HG03432 (cell line): Measurements from ENCODE around the gene KCNK17.
A peak's percentile ranks its signal among the peaks of the same experiment; 100 is the strongest.

ENCODE experiments used
- ATAC-seq: cut with Tn5 transposase; IDR thresholded peaks from one replicate; pipeline ENCODE4 v1.9.1; 2021; ENCODE audit warnings: mild to moderate bottlenecking, moderate library complexity; ENCODE audit not compliant: unreplicated experiment

KCNK17 gene

GRCh38 chr6:39339096-39339867 lies 25.1 kb upstream of the KCNK17 start:
- ATAC-seq: no peak

GRCh38 chr6:39338397-39338796 lies 24.2 kb upstream of the KCNK17 start:
- no peak for ATAC-seq

GRCh38 chr6:39335780-39336545 lies 21.7 kb upstream of the KCNK17 start:
- peak; percentile 47 for ATAC-seq

- ATAC-seq: no peak
Observed at GRCh38 chr6:39333644-39334438, 19.6 kb upstream of the KCNK17 start.

- ATAC-seq: no peak
Observed at GRCh38 chr6:39330476-39330875, 16.3 kb upstream of the KCNK17 start.

GRCh38 chr6:39330057-39330456 lies 15.8 kb upstream of the KCNK17 start:
- ATAC-seq: peak; percentile 69

- no peak for ATAC-seq
Observed at GRCh38 chr6:39328066-39328465, 13.8 kb upstream of the KCNK17 start.

- no peak for ATAC-seq
Observed at GRCh38 chr6:39327507-39327906, 13.3 kb upstream of the KCNK17 start.

GRCh38 chr6:39322306-39322850 lies 8.2 kb upstream of the KCNK17 start, which contains the start of gene KCNK16:
TSS of gene KCNK16 (minus strand) at chr6:39322702. CDS start at chr6:39322540, 162 bp downstream.
- ATAC-seq: no peak

GRCh38 chr6:39321761-39322160 lies 7.5 kb upstream of the KCNK17 start:
- ATAC-seq: no peak

- no peak for ATAC-seq
Observed at GRCh38 chr6:39320363-39320984, 6.3 kb upstream of the KCNK17 start.

- ATAC-seq: no peak
Observed at GRCh38 chr6:39319621-39320362, 5.6 kb upstream of the KCNK17 start.

GRCh38 chr6:39317256-39317655 lies 3.0 kb upstream of the KCNK17 start:
- ATAC-seq: no peak

- ATAC-seq: no peak
Observed at GRCh38 chr6:39313526-39314272, 520 bp downstream of the KCNK17 start.

- no peak for ATAC-seq
Observed at GRCh38 chr6:39312912-39313525, 1.2 kb downstream of the KCNK17 start.

- no peak for ATAC-seq
Observed at GRCh38 chr6:39310542-39310941, 3.7 kb downstream of the KCNK17 start.

GRCh38 chr6:39309942-39310531 lies 4.2 kb downstream of the KCNK17 start:
- ATAC-seq: no peak

- ATAC-seq: no peak
Observed at GRCh38 chr6:39307462-39307861, 6.8 kb downstream of the KCNK17 start.
